Measurements from ENCODE around the gene IBA57.

IBA57 gene

GRCh38 chr1:228144993-228145343, 20.6 kb upstream of the IBA57 start:
- no peak for DNase-seq (ENCODE audit: low spot score)

GRCh38 chr1:228145463-228146416, 19.9 kb upstream of the IBA57 start:
- no peak for DNase-seq (ENCODE audit: low spot score)

GRCh38 chr1:228146417-228147150, 19.0 kb upstream of the IBA57 start:
- no peak for DNase-seq (ENCODE audit: low spot score)

GRCh38 chr1:228147151-228147693, 18.4 kb upstream of the IBA57 start:
- no peak for DNase-seq (ENCODE audit: low spot score)

GRCh38 chr1:228147768-228148167, 17.8 kb upstream of the IBA57 start:
- no peak for DNase-seq (ENCODE audit: low spot score)

GRCh38 chr1:228148196-228148861, 17.3 kb upstream of the IBA57 start:
- DNase-seq (ENCODE audit: low spot score), result no peak

GRCh38 chr1:228148935-228149405, 16.6 kb upstream of the IBA57 start:
- no peak for DNase-seq (ENCODE audit: low spot score)

GRCh38 chr1:228149406-228150119, 16.0 kb upstream of the IBA57 start, which contains the start of gene GJC2:
TSS of gene GJC2 (plus strand) at chr1:228149930. CDS start at chr1:228157759, 7,829 bp downstream.
- peak; percentile 45 for DNase-seq (ENCODE audit: low spot score)

- peak; percentile 39 for DNase-seq (ENCODE audit: low spot score)
Observed at GRCh38 chr1:228150120-228150460, 15.5 kb upstream of the IBA57 start.

- DNase-seq (ENCODE audit: low spot score), result peak; percentile 48
Observed at GRCh38 chr1:228150461-228151179, 15.0 kb upstream of the IBA57 start.

GRCh38 chr1:228151180-228151925, 14.3 kb upstream of the IBA57 start:
- peak; percentile 39 for DNase-seq (ENCODE audit: low spot score)

- no peak for DNase-seq (ENCODE audit: low spot score)
Observed at GRCh38 chr1:228152097-228152917, 13.3 kb upstream of the IBA57 start.

GRCh38 chr1:228152918-228153258, 12.7 kb upstream of the IBA57 start:
- DNase-seq (ENCODE audit: low spot score), result no peak

- DNase-seq (ENCODE audit: low spot score), result no peak
Observed at GRCh38 chr1:228154021-228154669, 11.5 kb upstream of the IBA57 start.

- DNase-seq (ENCODE audit: low spot score), result no peak
Observed at GRCh38 chr1:228154670-228155571, 10.7 kb upstream of the IBA57 start.

- DNase-seq (ENCODE audit: low spot score), result no peak
Observed at GRCh38 chr1:228155596-228156514, 9.7 kb upstream of the IBA57 start.

GRCh38 chr1:228156515-228156881, 9.1 kb upstream of the IBA57 start:
- DNase-seq (ENCODE audit: low spot score), result no peak

Measured in D341Med (cell line).